OCI-LY3 (cell line): ENCODE data around the gene CFAP74.

ENCODE experiments used
- EZH2phosphoT487 ChIP-seq: fragments of 200-600 bp; shearing (Covaris generic); IDR thresholded peaks from 2 replicates; pipeline ENCODE4 v1.6.1; 2018; ENCODE audit warnings: antibody characterized with exemption, mixed run types, low read depth
- TF ChIP-seq, protein P1 (sequence below): fragments of 200-600, 300-600 bp; sonication (generic); IDR thresholded peaks from 2 replicates; pipeline ENCODE4 v1.5.1; 2014; ENCODE audit warnings: antibody characterized with exemption, low read length, low read depth

DNA sequence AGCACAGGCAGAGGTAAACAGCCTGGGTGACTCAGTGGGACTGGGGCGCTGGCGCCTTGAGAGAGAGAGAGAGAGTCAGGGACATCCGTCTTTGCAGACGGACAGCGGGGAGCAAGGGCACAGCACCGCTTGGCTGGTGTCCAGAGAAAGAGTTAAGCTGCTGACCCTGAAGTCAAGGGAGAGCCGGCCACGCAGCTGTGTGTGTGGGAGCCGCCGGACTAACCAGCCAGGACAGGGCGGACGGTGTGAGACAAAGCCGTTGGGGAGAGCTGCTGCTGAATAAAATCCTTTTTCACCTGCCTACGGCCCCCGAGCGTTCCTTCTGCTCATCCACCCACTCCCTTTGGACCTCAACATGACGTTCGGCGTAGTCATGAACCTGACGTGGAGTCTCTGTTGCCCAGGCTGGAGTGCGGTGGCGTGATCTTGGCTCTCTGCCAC, 14.5 kb downstream of the CFAP74 start:
- TF ChIP-seq, protein P1, sequence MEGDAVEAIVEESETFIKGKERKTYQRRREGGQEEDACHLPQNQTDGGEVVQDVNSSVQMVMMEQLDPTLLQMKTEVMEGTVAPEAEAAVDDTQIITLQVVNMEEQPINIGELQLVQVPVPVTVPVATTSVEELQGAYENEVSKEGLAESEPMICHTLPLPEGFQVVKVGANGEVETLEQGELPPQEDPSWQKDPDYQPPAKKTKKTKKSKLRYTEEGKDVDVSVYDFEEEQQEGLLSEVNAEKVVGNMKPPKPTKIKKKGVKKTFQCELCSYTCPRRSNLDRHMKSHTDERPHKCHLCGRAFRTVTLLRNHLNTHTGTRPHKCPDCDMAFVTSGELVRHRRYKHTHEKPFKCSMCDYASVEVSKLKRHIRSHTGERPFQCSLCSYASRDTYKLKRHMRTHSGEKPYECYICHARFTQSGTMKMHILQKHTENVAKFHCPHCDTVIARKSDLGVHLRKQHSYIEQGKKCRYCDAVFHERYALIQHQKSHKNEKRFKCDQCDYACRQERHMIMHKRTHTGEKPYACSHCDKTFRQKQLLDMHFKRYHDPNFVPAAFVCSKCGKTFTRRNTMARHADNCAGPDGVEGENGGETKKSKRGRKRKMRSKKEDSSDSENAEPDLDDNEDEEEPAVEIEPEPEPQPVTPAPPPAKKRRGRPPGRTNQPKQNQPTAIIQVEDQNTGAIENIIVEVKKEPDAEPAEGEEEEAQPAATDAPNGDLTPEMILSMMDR = no peak
- no peak for TF ChIP-seq EZH2phosphoT487
